Gastrocnemius medialis (tissue), 4 donors: ENCODE data around the gene NOTCH1. TPM values are rescaled to one million over a fixed set of nuclear protein-coding genes. Genes with fewer than 3 reads are reported as not detected.
A peak's percentile ranks its signal among the peaks of the same experiment; 100 is the strongest.

Experiments used
- ATAC-seq, 2 donors: fragments of 150-250 bp; one replicate each; pipeline ENCODE4 v1.9.1; 2016
- DNase-seq, 2 donors: peaks; one replicate each; pipeline ENCODE4 v3.0.0-alpha.2; 2019
- H3K27ac ChIP-seq, 4 donors: fragments of 200-600 bp; sonication (generic); 1 replicate in 1 of 4; 2 replicates in 3 of 4; pipeline ENCODE4 v1.5.1; 2016 to 2018; ENCODE audit warnings: mild to moderate bottlenecking in 2 of 4, moderate library complexity in 1 of 4
- H3K27me3 ChIP-seq, 3 donors: fragments of 200-600 bp; sonication (generic) in 2 of 3; 1 replicate in 1 of 3; 2 replicates in 2 of 3; pipeline versions ENCODE4 v1.5.1 to v1.6.0; 2016 to 2019; ENCODE audit warnings: mild to moderate bottlenecking in 1 of 3, moderate library complexity in 1 of 3
- H3K36me3 ChIP-seq, 2 donors: fragments of 200-600 bp; sonication (generic) in 1 of 2; one replicate each; pipeline ENCODE4 v1.5.1; 2017 to 2018
- H3K4me1 ChIP-seq, 2 donors: fragments of 200-600 bp; sonication (generic) in 1 of 2; one replicate each; pipeline ENCODE4 v1.5.1; 2016 to 2017; ENCODE audit warnings: mild to moderate bottlenecking in 2 of 2
- H3K4me3 ChIP-seq, 4 donors: fragments of 200-600 bp; sonication (generic) in 3 of 4; 1 replicate in 1 of 4; 2 replicates in 3 of 4; pipeline ENCODE4 v1.5.1; 2016 to 2019; ENCODE audit warnings: mild to moderate bottlenecking in 2 of 4
- H3K9me3 ChIP-seq, 3 donors: fragments of 200-600 bp; sonication (generic) in 2 of 3; 1 replicate in 1 of 3; 2 replicates in 2 of 3; pipeline ENCODE4 v1.5.1; 2016 to 2019
- POLR2A ChIP-seq, 2 donors: fragments of 450-650 bp; IDR thresholded peaks; one replicate each; pipeline ENCODE4 v1.6.1; 2017; ENCODE audit warnings: antibody characterized with exemption in 2 of 2, mild to moderate bottlenecking in 2 of 2, moderate library complexity in 2 of 2
- in situ Hi-C, 4 donors: fragments of 200-750 bp; cut with MboI; loops; one replicate each; pipeline versions ENCODE4 v1.15.0 to v1.8.0; 2017; ENCODE audit warnings: low sequenced_read_pairs in 4 of 4
- intact Hi-C: fragments of 100-400 bp; cut with DNase I; formaldehyde crosslinking; loops from one replicate; pipeline ENCODE4 v1.15.1; 2023; ENCODE audit warnings: low total_unique reads
- total RNA-seq, 4 donors: library from RNA; depleted of rRNA; stranded (reverse); fragments of >200 nt; gene quantifications; one replicate each; pipeline versions ENCODE4 v1.1.0 to v1.2.3, GENCODE V29; 2016
- TF ChIP-seq, protein P1 (sequence below), 5 experiments: fragments of 450-650 bp in 3 of 5; fragments of 200-600 bp in 2 of 5; sonication (generic) in 2 of 5; IDR thresholded peaks in 4 of 5; conservative IDR thresholded peaks in 1 of 5; 1 replicate in 4 of 5; 2 replicates in 1 of 5; pipeline ENCODE4 v1.5.1; 2016 to 2019; ENCODE audit warnings: antibody characterized with exemption in 5 of 5, mild to moderate bottlenecking in 3 of 5, moderate library complexity in 3 of 5

NOTCH1 gene
- total RNA-seq, 4 donors from 2014 or later, result 6.3 to 15.4 (median 8.2) TPM

DNA sequence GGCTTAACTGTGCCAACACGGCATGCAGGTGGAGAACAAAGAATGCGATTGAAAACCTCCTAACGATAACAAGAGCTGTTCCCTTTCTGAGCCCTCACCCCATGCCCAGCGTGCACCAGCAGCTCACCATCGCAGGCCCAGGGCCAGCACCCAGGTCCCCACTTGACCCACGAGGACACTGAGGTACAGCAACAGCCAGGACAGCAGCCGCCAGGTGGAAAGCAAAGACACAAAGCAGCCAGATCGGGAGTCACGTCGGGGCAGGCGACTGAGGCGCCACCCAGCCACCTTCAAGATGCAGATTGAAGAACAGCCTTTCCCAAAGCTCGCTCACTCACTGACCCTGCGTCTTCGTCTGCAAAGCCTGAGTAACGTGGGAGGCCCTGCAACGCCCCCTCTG is 56.1 kb downstream of the NOTCH1 start:
- no peak overlapping the region for H3K4me3 ChIP-seq
- no peaks in the 10 kb centered on the region for H3K9me3 ChIP-seq
- no peaks in the 10 kb centered on the region for H3K36me3 ChIP-seq
- ATAC-seq (no peak), DNase-seq (no peak)
- H3K27ac ChIP-seq, result no peak overlapping the region
- in situ Hi-C loops, result loop anchor here (5.0 to 25.0 kb wide), 3 partner anchors 143 to 148 kb away; no protein-coding TSS in a partner anchor
- intact Hi-C loops, result loop anchor here (5.0 to 10.0 kb wide), 2 partner anchors 38 to 935 kb away; partner anchors contain the start of genes EXD3 and NOXA1
- H3K27me3 ChIP-seq, result no peaks in the 10 kb centered on the region
- peaks cover 2 to 4% of the 10 kb centered on the region in 2 donors for H3K4me1 ChIP-seq
- TF ChIP-seq, protein P1, sequence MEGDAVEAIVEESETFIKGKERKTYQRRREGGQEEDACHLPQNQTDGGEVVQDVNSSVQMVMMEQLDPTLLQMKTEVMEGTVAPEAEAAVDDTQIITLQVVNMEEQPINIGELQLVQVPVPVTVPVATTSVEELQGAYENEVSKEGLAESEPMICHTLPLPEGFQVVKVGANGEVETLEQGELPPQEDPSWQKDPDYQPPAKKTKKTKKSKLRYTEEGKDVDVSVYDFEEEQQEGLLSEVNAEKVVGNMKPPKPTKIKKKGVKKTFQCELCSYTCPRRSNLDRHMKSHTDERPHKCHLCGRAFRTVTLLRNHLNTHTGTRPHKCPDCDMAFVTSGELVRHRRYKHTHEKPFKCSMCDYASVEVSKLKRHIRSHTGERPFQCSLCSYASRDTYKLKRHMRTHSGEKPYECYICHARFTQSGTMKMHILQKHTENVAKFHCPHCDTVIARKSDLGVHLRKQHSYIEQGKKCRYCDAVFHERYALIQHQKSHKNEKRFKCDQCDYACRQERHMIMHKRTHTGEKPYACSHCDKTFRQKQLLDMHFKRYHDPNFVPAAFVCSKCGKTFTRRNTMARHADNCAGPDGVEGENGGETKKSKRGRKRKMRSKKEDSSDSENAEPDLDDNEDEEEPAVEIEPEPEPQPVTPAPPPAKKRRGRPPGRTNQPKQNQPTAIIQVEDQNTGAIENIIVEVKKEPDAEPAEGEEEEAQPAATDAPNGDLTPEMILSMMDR (IDR thresholded peaks at IDR 0.05 in 4 of 5, conservative IDR thresholded peaks at IDR 0.05 in 1 of 5), result no peak
- TF ChIP-seq POLR2A (IDR thresholded peaks at IDR 0.05), result no peak

DNA sequence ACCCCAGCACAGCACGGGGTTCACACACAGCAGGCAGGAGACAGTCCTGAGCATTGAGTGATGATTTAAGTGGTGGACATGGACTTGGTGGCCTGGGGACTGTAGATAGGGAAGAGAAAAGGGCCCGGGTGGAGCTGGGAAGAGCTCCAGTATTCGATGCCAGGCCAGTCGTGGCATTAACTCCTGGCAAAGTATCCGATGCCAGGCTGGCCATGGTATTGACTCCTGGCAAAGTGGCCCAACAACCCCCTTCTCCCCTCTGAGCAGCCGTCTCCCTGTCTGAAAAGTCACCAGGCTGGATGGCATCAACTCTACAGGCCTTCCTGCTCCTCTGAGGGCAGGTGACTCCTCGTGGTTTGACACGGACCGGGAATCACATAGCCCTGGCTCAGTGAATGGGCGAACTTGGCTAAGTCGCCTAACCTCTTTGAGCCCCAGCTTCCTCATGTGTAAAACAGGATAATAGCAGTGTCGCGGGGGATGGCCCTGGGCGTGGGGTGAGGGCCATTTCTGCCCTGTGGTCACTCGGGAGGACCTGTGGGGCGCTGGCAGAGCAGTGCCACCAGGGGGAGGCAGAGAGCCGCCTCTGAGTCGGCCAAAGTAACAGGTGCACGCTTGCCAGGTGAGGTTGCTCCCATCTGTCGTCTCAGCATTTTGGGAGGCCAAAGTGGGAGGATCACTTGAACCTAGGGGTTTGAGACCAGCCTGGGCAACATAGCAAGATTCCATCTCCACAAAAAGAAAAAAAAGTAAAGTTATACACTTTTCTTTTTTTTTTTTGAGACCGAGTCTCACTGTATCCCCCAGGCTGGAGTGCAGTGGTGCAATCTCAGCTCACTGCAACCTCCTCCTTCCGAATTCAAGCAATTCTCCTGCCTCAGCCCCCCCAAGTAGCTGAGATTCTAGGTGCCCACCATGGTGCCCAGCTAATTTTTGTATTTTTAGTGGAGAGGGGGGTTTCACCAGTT is 57.3 kb downstream of the NOTCH1 start:
- no peaks in the 10 kb centered on the region for H3K9me3 ChIP-seq
- TF ChIP-seq POLR2A (IDR thresholded peaks at IDR 0.05), result no peak
- TF ChIP-seq, protein P1 (IDR thresholded peaks at IDR 0.05 in 4 of 5, conservative IDR thresholded peaks at IDR 0.05 in 1 of 5), result peak; percentile 97 to 98 (median 98)
- ATAC-seq (peak; percentile 57 to 58), DNase-seq (peak; percentile 33 to 67)
- intact Hi-C loops, result loop anchor here (1.0 to 10.0 kb wide), 5 partner anchors 39 to 936 kb away; partner anchors contain the start of genes EXD3 and NOXA1
- H3K4me3 ChIP-seq, result no peak overlapping the region
- peaks cover 11 to 12% of the 10 kb centered on the region in 2 donors for H3K4me1 ChIP-seq
- no peaks in the 10 kb centered on the region for H3K27me3 ChIP-seq
- in situ Hi-C loops, result loop anchor here in 1 of 4 donors (25.0 kb wide), 1 partner anchor 149 kb away; no protein-coding TSS in a partner anchor
- H3K36me3 ChIP-seq, result no peaks in the 10 kb centered on the region
- H3K27ac ChIP-seq, result no peak overlapping the region

DNA sequence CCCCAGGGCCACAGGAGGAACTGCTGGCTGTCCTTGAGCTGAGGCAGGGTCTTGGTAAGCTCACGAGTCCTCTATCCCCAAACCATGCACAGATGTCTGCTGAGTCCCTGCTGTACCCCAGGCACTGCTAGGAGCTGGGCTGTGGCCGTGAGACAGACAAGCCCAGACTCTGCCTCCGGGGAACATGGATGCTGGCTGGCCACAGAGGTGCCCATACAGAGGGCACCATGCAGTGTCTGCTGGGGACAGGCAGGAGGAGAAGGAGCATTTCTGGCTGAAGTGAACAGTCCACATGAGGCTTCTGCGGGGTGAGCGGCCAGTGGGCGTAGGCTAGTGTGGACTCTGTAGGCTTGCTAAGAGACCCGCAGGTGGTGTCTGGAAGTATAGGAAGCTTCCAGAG is 58.2 kb downstream of the NOTCH1 start:
- Histone ChIP-seq H3K36me3 (no peaks in the 10 kb centered on the region), H3K27me3 (no peaks in the 10 kb centered on the region), H3K27ac (no peak overlapping the region), H3K9me3 (no peaks in the 10 kb centered on the region), H3K4me3 (no peak overlapping the region), H3K4me1 (peaks cover 11 to 12% of the 10 kb centered on the region in 2 donors)
- ATAC-seq, result no peak
- no peak for TF ChIP-seq POLR2A (IDR thresholded peaks at IDR 0.05)
- TF ChIP-seq, protein P1 (IDR thresholded peaks at IDR 0.05 in 4 of 5, conservative IDR thresholded peaks at IDR 0.05 in 1 of 5), result no peak
- intact Hi-C loops, result loop anchor here (1.0 to 10.0 kb wide), 5 partner anchors 40 to 937 kb away; partner anchors contain the start of genes EXD3 and NOXA1
- no peak for DNase-seq
- in situ Hi-C loops, result loop anchor here in 1 of 4 donors (25.0 kb wide), 1 partner anchor 150 kb away; no protein-coding TSS in a partner anchor

DNA sequence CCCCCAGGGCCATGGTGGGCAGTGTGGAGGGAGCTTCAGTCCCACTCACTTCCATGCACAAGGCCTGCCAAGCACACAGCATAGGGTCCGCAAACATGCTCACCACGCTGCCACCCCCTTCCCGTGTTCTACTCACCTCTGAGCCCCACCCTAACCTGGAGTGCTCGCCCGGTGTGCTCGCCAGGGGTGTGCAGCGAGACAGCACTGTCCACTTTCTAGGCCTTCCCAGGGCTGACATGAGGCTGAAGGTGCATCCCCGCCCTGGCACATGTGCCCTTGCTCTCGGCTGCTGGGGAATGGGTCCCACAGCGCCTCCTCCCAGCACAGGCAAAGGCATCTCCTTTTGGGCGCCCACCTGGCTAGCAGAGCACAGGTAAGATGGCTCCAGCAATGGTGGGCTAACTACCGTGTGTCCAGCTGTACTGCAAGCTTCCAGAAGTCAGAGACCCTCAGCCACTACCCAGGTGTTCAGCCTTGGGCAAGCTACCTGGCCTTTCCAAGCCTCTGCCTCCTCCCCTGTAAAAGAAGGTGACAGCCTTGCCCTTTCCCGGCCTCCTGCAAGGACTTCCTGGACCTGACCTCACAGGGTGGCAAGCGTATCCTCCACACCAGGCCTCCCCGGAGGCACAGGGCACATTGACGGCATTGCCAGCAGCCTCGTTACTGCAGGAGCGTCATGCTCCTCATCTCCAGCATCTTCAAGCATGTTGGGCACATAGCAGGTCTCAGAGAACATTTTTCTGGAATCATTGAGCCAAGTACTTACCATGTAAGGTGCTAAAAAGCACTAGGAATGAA is 58.8 kb downstream of the NOTCH1 start:
- Histone ChIP-seq H3K36me3 (no peaks in the 10 kb centered on the region), H3K4me3 (no peak overlapping the region), H3K9me3 (no peaks in the 10 kb centered on the region), H3K27me3 (no peaks in the 10 kb centered on the region), H3K27ac (no peak overlapping the region), H3K4me1 (peaks cover 14% of the 10 kb centered on the region in 2 donors)
- in situ Hi-C loops (loop anchor here in 1 of 4 donors (25.0 kb wide), 1 partner anchor 150 kb away; no protein-coding TSS in a partner anchor), intact Hi-C loops (loop anchor here (5.0 to 10.0 kb wide), 2 partner anchors 40 to 938 kb away; partner anchors contain the start of genes EXD3 and NOXA1)
- TF ChIP-seq POLR2A (IDR thresholded peaks at IDR 0.05), result no peak
- TF ChIP-seq, protein P1 (IDR thresholded peaks at IDR 0.05 in 4 of 5, conservative IDR thresholded peaks at IDR 0.05 in 1 of 5), result no peak
- DNase-seq, result no peak
- ATAC-seq, result no peak
